Left ventricle myocardium inferior (tissue), 1 donor: Measurements from ENCODE around the gene CTSC. TPM values are rescaled to one million over a fixed set of nuclear protein-coding genes. Genes with fewer than 3 reads are reported as not detected.

Experiments
- DNase-seq: peaks from one replicate; pipeline ENCODE4 v3.0.0-alpha.2; 2020
- H3K27ac ChIP-seq: fragments of 200-600 bp; replicated peaks from 2 replicates; pipeline ENCODE4 v1.8.0; 2021
- H3K27me3 ChIP-seq: fragments of 200-600 bp; 2 replicates; pipeline ENCODE4 v1.8.0; 2021; ENCODE audit warnings: low read depth
- H3K36me3 ChIP-seq: fragments of 200-600 bp; 2 replicates; pipeline ENCODE4 v1.8.0; 2021
- H3K4me1 ChIP-seq: fragments of 200-600 bp; 2 replicates; pipeline ENCODE4 v1.8.0; 2021
- H3K4me3 ChIP-seq: fragments of 200-600 bp; 2 replicates; pipeline ENCODE4 v1.8.0; 2021; ENCODE audit warnings: mild to moderate bottlenecking, moderate library complexity
- H3K9me3 ChIP-seq: fragments of 200-600 bp; replicated peaks from 2 replicates; pipeline ENCODE4 v1.8.0; 2021
- CTCF ChIP-seq: fragments of 200-600 bp; IDR thresholded peaks from 2 replicates; pipeline ENCODE4 v1.8.0; 2021; ENCODE audit warnings: antibody characterized with exemption, mild to moderate bottlenecking, borderline replicate concordance
- intact Hi-C: fragments of 100-400 bp; cut with micrococcal nuclease; formaldehyde crosslinking; loops from one replicate; pipeline ENCODE4 v1.11.0; 2022
- total RNA-seq: library from RNA; stranded (reverse); fragmentation: NEBNext Ultra II Directional; extraction: Animal tissue kit (Norgen Biotek cat#: 25700); gene quantifications from one replicate; pipeline ENCODE4 v1.2.1, GENCODE V29; 2021
- donor health status: DM: no; HTN: yes; CAD: no; lungs with severe emphysema.

The CTSC gene
- total RNA-seq, 1 donor from 2014 or later = 20.0 TPM

DNA sequence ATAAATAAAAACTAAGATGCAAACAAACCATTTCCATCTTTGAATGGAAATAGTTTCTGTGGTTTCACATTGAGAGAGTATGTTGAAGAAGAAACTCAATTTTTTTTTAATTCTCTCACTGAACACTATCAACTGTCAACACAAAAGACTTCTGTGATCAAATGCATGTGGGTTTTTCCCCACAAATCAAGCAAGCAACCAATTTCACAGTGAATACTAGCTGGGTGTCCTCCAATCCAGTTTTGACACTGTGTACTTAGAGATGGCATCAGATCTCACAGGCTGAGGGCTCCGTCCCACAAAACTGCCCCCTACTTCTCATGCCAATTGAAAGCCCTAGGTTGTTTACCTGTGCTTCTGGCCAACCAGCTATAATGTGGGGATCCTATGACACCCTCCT, 34.5 kb downstream of the CTSC start:
- no peak overlapping the region for H3K4me3 ChIP-seq
- peaks cover 11% of the 10 kb centered on the region for H3K36me3 ChIP-seq
- H3K27me3 ChIP-seq = no peaks in the 10 kb centered on the region
- intact Hi-C loops = no loop called here
- H3K4me1 ChIP-seq = peaks cover 5% of the 10 kb centered on the region
- H3K9me3 ChIP-seq = no peaks in the 10 kb centered on the region
- no peak for DNase-seq
- TF ChIP-seq CTCF = no peak
- no peak overlapping the region for H3K27ac ChIP-seq

GRCh38 chr11:88301488-88302140, 35.9 kb downstream of the CTSC start:
- no peak overlapping the region for H3K27ac ChIP-seq
- no peak for TF ChIP-seq CTCF
- no peaks in the 10 kb centered on the region for H3K27me3 ChIP-seq
- intact Hi-C loops = no loop called here
- H3K4me1 ChIP-seq = peaks cover 5% of the 10 kb centered on the region
- H3K36me3 ChIP-seq = peaks cover 8% of the 10 kb centered on the region
- no peak for DNase-seq
- no peaks in the 10 kb centered on the region for H3K9me3 ChIP-seq
- H3K4me3 ChIP-seq = no peak overlapping the region

GRCh38 chr11:88300888-88301487, 36.5 kb downstream of the CTSC start:
- no peak for DNase-seq
- H3K4me1 ChIP-seq = peaks cover 5% of the 10 kb centered on the region
- H3K9me3 ChIP-seq = no peaks in the 10 kb centered on the region
- no peak overlapping the region for H3K4me3 ChIP-seq
- no peak for TF ChIP-seq CTCF
- intact Hi-C loops = no loop called here
- H3K36me3 ChIP-seq = peaks cover 4% of the 10 kb centered on the region
- H3K27ac ChIP-seq = no peak overlapping the region
- H3K27me3 ChIP-seq = no peaks in the 10 kb centered on the region

GRCh38 chr11:88297863-88298262, 39.7 kb downstream of the CTSC start:
- Histone ChIP-seq H3K27ac (no peak overlapping the region), H3K9me3 (no peaks in the 10 kb centered on the region), H3K4me3 (no peak overlapping the region), H3K36me3 (no peaks in the 10 kb centered on the region), H3K27me3 (no peaks in the 10 kb centered on the region), H3K4me1 (peaks cover 5% of the 10 kb centered on the region)
- no peak for TF ChIP-seq CTCF
- DNase-seq = no peak
- intact Hi-C loops = no loop called here

DNA sequence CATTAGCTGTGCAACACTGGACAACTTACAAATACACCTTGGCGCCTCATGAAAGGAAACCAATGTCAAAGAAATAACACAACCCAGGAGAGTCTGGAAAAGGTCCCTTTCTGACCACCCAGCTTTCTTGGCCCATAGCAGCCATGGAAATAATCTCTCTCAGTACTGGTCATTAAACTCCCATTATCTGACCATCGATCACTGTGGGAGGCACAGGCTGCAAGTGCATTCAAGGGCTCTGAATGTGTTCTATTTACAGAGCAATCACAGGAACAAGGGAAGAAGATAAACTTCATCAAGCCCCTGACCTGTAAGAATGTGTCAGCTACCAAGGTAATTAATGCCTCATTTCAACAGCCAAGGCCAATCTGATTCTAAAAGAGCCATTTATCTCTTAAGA, 40.1 kb downstream of the CTSC start:
- intact Hi-C loops = no loop called here
- DNase-seq = no peak
- Histone ChIP-seq H3K4me1 (peaks cover 10% of the 10 kb centered on the region), H3K36me3 (no peaks in the 10 kb centered on the region), H3K9me3 (no peaks in the 10 kb centered on the region), H3K4me3 (no peak overlapping the region), H3K27me3 (no peaks in the 10 kb centered on the region), H3K27ac (no peak overlapping the region)
- no peak for TF ChIP-seq CTCF
